HL-60 (cell line): Measurements from ENCODE around the gene TMEM151B.

Experiments used
- DNase-seq, 2 experiments: peaks; one replicate each; pipeline ENCODE4 v3.0.0-alpha.2; 2010 to 2020; ENCODE audit warnings: low read depth in 1 of 2, low spot score in 1 of 2
- H3K27ac ChIP-seq: fragments of 250-450 bp; sonication (Bioruptor Pico); replicated peaks from 2 replicates; pipeline ENCODE4 v1.5.1; 2020; ENCODE audit warnings: mild to moderate bottlenecking, moderate library complexity
- H3K27me3 ChIP-seq: fragments of 250-450 bp; sonication (Bioruptor Pico); 2 replicates; pipeline ENCODE4 v1.5.1; 2021; ENCODE audit warnings: mild to moderate bottlenecking, moderate library complexity; ENCODE audit not compliant: insufficient read depth, poor library complexity, severe bottlenecking
- H3K4me3 ChIP-seq: replicated peaks from 2 replicates; pipeline ENCODE4 v1.5.1; 2011; ENCODE audit warnings: mild to moderate bottlenecking, control low read depth, low read length; ENCODE audit not compliant: insufficient read depth
- GABPA ChIP-seq: IDR thresholded peaks from 2 replicates; pipeline ENCODE4 v1.6.1; 2012; ENCODE audit warnings: low read depth
- POLR2AphosphoS5 ChIP-seq: IDR thresholded peaks from 2 replicates; pipeline ENCODE4 v1.6.1; 2012; ENCODE audit warnings: low read depth
- SPI1 ChIP-seq: IDR thresholded peaks from 2 replicates; pipeline ENCODE4 v1.6.1; 2012; ENCODE audit warnings: low read depth, mild to moderate bottlenecking, borderline replicate concordance
- TF ChIP-seq, protein P1 (sequence below): IDR thresholded peaks from 2 replicates; pipeline ENCODE4 v1.6.1; 2012; ENCODE audit warnings: low read depth; ENCODE audit not compliant: insufficient replicate concordance
- TF ChIP-seq, protein P2 (sequence below): IDR thresholded peaks from one replicate; pipeline ENCODE4 v1.5.1; 2011; ENCODE audit warnings: low read length, control low read depth, inconsistent platforms; ENCODE audit not compliant: insufficient read depth

The TMEM151B gene

DNA sequence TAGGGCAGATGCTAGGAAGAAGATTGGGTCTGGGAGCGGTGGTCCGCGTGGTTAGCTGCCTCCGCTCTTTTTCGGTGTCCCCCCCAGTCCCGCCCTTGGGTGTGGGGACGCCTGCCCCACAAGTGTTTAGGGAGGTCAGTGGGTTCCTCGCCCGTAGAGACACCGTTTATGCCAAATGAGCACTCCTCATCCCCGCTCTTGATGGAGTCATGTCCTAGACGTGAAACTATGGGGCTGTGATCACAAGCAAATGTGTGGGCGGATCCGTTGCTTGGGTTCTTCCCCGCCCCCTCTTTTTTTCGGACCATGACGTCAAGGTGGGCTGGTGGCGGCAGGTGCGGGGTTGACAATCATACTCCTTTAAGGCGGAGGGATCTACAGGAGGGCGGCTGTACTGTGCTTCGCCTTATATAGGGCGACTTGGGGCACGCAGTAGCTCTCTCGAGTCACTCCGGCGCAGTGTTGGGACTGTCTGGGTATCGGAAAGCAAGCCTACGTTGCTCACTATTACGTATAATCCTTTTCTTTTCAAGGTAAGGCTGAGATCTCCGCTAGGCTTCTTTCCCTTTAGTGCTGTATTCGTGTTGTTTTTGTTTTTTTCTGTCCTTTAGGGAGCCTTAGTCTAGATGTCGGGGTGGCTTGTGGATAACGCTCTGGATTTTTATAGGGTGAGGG lies 23.4 kb upstream of the TMEM151B start, which contains the start of gene HSP90AB1:
HSP90AB1 (plus strand) TSS at position 439 of the 675 bp plus-strand sequence. CDS start 1,529 bp downstream, outside the sequence.
- Histone ChIP-seq H3K27ac (peak within 1 kb of the TSS; percentile 92), H3K27me3 (no peaks in the 10 kb centered on the region), H3K4me3 (peak within 1 kb of the TSS; percentile 59)
- peak; percentile 97 to 99 for DNase-seq
- TF ChIP-seq, protein P1, sequence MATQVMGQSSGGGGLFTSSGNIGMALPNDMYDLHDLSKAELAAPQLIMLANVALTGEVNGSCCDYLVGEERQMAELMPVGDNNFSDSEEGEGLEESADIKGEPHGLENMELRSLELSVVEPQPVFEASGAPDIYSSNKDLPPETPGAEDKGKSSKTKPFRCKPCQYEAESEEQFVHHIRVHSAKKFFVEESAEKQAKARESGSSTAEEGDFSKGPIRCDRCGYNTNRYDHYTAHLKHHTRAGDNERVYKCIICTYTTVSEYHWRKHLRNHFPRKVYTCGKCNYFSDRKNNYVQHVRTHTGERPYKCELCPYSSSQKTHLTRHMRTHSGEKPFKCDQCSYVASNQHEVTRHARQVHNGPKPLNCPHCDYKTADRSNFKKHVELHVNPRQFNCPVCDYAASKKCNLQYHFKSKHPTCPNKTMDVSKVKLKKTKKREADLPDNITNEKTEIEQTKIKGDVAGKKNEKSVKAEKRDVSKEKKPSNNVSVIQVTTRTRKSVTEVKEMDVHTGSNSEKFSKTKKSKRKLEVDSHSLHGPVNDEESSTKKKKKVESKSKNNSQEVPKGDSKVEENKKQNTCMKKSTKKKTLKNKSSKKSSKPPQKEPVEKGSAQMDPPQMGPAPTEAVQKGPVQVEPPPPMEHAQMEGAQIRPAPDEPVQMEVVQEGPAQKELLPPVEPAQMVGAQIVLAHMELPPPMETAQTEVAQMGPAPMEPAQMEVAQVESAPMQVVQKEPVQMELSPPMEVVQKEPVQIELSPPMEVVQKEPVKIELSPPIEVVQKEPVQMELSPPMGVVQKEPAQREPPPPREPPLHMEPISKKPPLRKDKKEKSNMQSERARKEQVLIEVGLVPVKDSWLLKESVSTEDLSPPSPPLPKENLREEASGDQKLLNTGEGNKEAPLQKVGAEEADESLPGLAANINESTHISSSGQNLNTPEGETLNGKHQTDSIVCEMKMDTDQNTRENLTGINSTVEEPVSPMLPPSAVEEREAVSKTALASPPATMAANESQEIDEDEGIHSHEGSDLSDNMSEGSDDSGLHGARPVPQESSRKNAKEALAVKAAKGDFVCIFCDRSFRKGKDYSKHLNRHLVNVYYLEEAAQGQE = peak; percentile 82
- peak; percentile 99 for TF ChIP-seq POLR2AphosphoS5
- TF ChIP-seq SPI1 = no peak

DNA sequence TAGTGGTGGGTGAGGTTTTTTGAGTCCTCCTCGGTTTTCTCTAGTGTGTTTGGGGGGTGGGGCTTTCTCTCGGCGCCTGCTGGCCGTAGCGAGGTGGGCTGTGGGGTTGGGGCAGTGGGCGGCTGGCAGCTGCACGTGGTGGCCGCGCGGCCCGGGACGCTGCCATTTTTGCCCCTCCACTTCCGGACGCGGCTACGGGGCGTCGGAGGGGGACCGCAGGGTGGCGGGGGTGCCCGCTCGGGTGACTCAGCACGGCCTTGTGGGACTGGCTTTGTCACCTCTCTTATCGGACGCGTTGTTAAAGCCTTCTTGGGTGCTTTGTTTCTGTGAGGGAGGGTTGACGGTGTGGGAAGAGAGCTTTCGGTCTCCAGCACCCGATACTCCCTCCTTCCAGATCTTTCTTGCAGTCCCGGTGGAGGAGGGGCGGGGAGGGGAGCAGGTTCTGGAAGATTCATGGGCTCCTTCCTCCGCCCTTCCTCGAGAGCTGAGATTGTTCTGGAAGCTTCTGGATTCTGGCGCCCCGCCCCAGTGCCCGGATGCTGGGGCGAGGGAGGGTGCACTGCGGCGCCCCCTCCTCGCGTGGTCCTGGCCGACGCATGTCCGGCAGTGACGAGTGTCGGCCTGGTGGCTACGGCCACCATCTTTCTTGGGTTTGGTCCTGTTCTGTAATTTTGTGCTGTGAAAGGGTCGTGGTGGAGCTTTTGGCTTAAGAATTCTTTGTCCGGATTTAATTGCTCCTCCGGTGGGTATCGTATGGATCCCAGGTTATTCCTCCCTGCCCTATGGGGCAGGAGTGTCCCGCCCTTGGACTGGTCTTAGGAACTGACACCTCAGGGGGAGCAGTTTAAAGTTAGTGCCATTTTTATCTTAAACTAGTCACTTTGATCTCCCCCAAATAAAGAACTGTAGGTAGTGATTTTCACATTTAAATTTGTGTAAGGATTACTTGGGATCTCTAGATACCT lies 22.6 kb upstream of the TMEM151B start:
- Histone ChIP-seq H3K27ac (peak overlapping the region; percentile 92), H3K4me3 (peak overlapping the region; percentile 59), H3K27me3 (no peaks in the 10 kb centered on the region)
- peak; percentile 67 to 82 for DNase-seq
- TF ChIP-seq SPI1 (no peak), GABPA (0 out of 2 replicates have a peak, but pooled peaks have one; percentile 23)

DNA sequence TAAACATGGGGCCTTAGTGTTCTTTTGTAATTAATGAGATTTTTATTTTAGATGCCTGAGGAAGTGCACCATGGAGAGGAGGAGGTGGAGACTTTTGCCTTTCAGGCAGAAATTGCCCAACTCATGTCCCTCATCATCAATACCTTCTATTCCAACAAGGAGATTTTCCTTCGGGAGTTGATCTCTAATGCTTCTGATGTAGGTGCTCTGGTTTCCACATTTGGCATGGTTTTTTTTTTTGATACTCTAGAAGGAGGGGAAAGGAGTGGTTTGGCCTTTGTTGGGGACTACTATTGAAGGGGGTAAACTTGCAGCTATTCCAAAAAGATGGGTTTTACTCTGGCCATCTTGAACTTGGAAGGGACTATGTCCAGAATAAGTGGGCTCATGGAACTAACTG lies 21.7 kb upstream of the TMEM151B start:
- DNase-seq = no peak
- peak overlapping the region; percentile 59 for H3K4me3 ChIP-seq
- no peaks in the 10 kb centered on the region for H3K27me3 ChIP-seq
- peak overlapping the region; percentile 92; the same call in 1 of the 2 replicates for H3K27ac ChIP-seq
- TF ChIP-seq, protein P2, sequence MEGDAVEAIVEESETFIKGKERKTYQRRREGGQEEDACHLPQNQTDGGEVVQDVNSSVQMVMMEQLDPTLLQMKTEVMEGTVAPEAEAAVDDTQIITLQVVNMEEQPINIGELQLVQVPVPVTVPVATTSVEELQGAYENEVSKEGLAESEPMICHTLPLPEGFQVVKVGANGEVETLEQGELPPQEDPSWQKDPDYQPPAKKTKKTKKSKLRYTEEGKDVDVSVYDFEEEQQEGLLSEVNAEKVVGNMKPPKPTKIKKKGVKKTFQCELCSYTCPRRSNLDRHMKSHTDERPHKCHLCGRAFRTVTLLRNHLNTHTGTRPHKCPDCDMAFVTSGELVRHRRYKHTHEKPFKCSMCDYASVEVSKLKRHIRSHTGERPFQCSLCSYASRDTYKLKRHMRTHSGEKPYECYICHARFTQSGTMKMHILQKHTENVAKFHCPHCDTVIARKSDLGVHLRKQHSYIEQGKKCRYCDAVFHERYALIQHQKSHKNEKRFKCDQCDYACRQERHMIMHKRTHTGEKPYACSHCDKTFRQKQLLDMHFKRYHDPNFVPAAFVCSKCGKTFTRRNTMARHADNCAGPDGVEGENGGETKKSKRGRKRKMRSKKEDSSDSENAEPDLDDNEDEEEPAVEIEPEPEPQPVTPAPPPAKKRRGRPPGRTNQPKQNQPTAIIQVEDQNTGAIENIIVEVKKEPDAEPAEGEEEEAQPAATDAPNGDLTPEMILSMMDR = no peak
- TF ChIP-seq SPI1 = no peak

DNA sequence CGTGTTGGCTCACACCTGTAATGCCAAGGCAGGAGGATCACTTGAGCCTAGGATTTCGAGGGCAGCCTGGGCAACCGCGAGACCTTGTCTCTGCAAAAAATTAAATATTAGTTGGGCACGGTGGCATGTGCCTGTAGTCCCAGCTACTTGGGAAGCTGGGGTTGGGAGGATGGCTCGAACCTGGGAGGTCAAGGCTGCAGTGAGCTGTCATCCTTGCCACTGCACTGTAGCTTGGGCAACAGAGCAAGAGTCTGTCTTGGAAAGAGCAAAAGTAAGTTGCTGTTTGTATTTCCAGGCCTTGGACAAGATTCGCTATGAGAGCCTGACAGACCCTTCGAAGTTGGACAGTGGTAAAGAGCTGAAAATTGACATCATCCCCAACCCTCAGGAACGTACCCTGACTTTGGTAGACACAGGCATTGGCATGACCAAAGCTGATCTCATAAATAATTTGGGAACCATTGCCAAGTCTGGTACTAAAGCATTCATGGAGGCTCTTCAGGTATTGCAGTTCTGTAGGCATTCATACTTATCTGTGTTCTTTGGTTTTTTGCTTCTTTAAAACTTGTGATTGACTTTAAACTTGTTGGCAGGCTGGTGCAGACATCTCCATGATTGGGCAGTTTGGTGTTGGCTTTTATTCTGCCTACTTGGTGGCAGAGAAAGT lies 21.0 kb upstream of the TMEM151B start:
- Histone ChIP-seq H3K27me3 (no peaks in the 10 kb centered on the region), H3K27ac (no peak overlapping the region), H3K4me3 (peak overlapping the region; percentile 59)
- DNase-seq = no peak
- TF ChIP-seq, protein P1 = no peak
- TF ChIP-seq POLR2AphosphoS5 = peak; percentile 35; the same call in 1 of the 2 replicates
